Esophagus (tissue), 2 donors: Measurements from ENCODE around the gene TMEM171. TPM values are rescaled to one million over a fixed set of nuclear protein-coding genes. Genes with fewer than 3 reads are reported as not detected.

ENCODE experiments used
- H3K27ac ChIP-seq, 2 donors: one replicate each; pipeline ENCODE4 v1.5.1; 2013; ENCODE audit warnings: low read depth in 2 of 2, mild to moderate bottlenecking in 2 of 2, inconsistent platforms in 1 of 2, low read length in 1 of 2, moderate library complexity in 1 of 2
- H3K27me3 ChIP-seq, 2 donors: one replicate each; pipeline ENCODE4 v1.6.1; 2013; ENCODE audit warnings: low read length in 2 of 2, control low read depth in 1 of 2, mild to moderate bottlenecking in 1 of 2; ENCODE audit not compliant: insufficient read depth in 2 of 2, control insufficient read depth in 1 of 2
- H3K36me3 ChIP-seq, 2 donors: one replicate each; pipeline ENCODE4 v1.6.1; 2013; ENCODE audit warnings: low read length in 1 of 2; ENCODE audit not compliant: control insufficient read depth in 2 of 2, insufficient read depth in 2 of 2
- H3K4me1 ChIP-seq, 2 donors: one replicate each; pipeline ENCODE4 v1.6.1; 2013; ENCODE audit warnings: low read length in 1 of 2; ENCODE audit not compliant: control insufficient read depth in 2 of 2, insufficient read depth in 2 of 2
- H3K4me3 ChIP-seq, 2 donors: one replicate each; pipeline ENCODE4 v1.5.1; 2013; ENCODE audit warnings: low read length in 2 of 2, mild to moderate bottlenecking in 2 of 2, low read depth in 1 of 2, moderate library complexity in 1 of 2
- H3K9me3 ChIP-seq, 2 donors: one replicate each; pipeline ENCODE4 v1.6.1; 2013; ENCODE audit warnings: mild to moderate bottlenecking in 2 of 2, low read depth in 1 of 2, low read length in 1 of 2, moderate library complexity in 1 of 2; ENCODE audit not compliant: control insufficient read depth in 2 of 2, insufficient read depth in 1 of 2
- WGBS, 2 donors: extraction: QIAGEN DNeasy Blood & Tissue Kit; methylation state at CpG; one replicate each; pipeline ENCODE4 v1.1.7; 2013; 5-methylcytosine and 5-hydroxymethylcytosine counted together
- polyA plus RNA-seq, 2 donors: library from polyadenylated mRNA; stranded (reverse); fragments of 200-250 nt; gene quantifications; one replicate each; pipeline ENCODE4 v1.2.3, GENCODE V29; 2013
- donor health status: healthy with polysubstance abuse.
- donor health status: Bipolar disorder and iron deficiency.

The TMEM171 gene
- polyA plus RNA-seq, 2 donors, result 3.6 to 5.6 TPM

DNA sequence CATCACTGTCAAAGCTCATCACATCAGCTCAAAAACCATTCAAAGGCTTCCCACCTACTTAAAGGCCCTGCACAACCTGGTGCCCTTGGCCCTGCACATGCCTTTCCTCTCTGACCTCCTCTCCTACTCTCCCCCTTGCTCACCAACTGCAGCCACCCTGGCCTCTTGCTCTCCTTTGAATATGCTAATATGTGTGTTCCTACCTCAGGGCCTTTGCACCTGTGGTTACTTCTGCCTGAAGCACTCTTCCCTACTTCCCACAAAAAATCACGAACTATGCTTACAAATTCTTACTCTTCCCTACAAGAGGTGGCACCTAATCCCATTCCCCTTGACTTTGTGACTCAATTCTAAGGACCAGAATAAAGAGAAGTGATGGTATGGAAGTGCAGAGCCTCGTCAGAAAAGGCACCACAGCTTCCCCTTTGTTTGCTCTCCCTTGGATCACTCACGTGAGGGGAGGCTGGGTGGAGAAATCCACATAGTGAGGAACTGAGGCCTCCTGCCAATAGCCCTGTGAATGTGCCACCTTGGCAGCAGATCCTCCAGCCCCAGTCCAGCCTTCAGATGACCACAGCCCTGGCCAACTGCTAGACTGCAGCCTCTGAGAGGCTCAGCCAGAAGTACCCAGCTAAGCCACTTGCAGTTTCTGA lies 3.2 kb upstream of the TMEM171 start:
- Histone ChIP-seq H3K36me3 (no peaks in the 10 kb centered on the region), H3K4me1 (peaks cover 0 to 4% of the 10 kb centered on the region in 2 donors), H3K27ac (no peak overlapping the region), H3K9me3 (peaks cover 0 to 3% of the 10 kb centered on the region in 2 donors), H3K4me3 (no peak overlapping the region), H3K27me3 (no peaks in the 10 kb centered on the region)
- 73 to 79% methylated on average over 3 of the region's 3 CpGs for WGBS, 2 donors

GRCh38 chr5:73118391-73118973 lies 1.9 kb upstream of the TMEM171 start:
- WGBS, 2 donors, result 63 to 80% methylated on average over 5 of the region's 5 CpGs
- H3K36me3 ChIP-seq, result no peaks in the 10 kb centered on the region
- peak overlapping the region in 1 of 2 donors; percentile 37 for H3K27ac ChIP-seq
- no peak overlapping the region for H3K4me3 ChIP-seq
- H3K4me1 ChIP-seq, result peaks cover 0 to 4% of the 10 kb centered on the region in 2 donors
- H3K27me3 ChIP-seq, result no peaks in the 10 kb centered on the region
- H3K9me3 ChIP-seq, result peaks cover 0 to 3% of the 10 kb centered on the region in 2 donors

DNA sequence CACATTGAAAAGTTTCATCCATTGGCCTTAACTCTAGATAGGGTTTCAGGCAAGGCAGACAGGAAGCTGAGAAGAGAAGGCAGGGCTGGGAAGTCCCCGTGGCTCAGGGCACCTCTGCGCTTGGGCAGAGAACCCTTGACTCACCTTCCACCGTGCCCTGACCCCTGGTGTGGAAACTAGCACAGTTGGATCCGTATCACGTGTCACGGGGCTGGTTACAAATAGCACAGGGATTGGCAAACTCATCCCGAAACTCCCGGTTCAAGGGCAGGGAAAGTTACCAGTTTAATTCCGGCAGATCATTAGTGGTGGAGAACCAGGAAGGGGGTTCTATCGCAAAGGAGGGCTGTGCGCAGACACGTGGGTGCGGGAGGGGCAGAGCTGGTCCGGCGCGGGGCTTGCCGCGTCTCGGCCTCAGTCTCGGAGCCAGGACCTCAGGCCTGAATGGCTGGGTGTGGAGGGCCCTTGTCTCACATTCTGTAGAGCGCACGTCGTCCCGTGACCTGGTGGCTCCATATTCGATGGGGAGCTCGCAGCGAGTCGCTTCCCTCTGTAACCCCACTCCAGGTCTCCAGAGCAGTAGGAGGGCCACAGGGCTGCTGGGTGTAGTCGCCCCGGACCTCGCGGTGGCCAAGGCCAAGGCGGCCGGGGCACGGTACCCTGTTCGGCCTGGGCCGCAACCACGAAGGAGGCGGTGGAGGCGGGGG lies 771 bp upstream of the TMEM171 start:
- H3K27ac ChIP-seq, result peak overlapping the region; percentile 1 to 81
- H3K36me3 ChIP-seq, result no peaks in the 10 kb centered on the region
- peaks cover 0 to 4% of the 10 kb centered on the region in 2 donors for H3K4me1 ChIP-seq
- H3K27me3 ChIP-seq, result no peaks in the 10 kb centered on the region
- WGBS, 2 donors, result 39 to 48% methylated on average over 36 to 40 of the region's 40 CpGs
- peak overlapping the region; percentile 58 to 80 for H3K4me3 ChIP-seq
- H3K9me3 ChIP-seq, result peaks cover 0 to 3% of the 10 kb centered on the region in 2 donors

DNA sequence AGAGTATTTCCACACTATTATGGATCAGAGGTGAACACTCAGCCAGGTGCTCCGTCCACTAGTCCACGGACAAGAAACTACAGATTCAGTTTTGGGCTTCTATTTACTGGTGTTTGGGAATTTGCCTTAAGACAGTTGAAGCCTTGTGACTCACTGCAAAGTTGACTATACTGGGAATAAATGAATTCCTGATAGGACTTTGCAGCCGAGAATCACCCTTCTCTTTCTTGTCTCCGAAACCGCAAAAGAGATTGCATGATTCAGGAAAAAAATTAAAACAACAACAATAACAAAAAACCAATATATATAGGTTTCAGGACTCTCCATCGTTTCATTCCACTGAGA lies 716 bp downstream of the TMEM171 start:
- Histone ChIP-seq H3K4me1 (peaks cover 0 to 4% of the 10 kb centered on the region in 2 donors), H3K4me3 (peak overlapping the region; percentile 58 to 80), H3K9me3 (peaks cover 0 to 3% of the 10 kb centered on the region in 2 donors), H3K27ac (no peak overlapping the region), H3K27me3 (no peaks in the 10 kb centered on the region), H3K36me3 (no peaks in the 10 kb centered on the region)
- 35% methylated on average over 6 of the region's 6 CpGs for WGBS, 2 donors

- Histone ChIP-seq H3K4me1 (peaks cover 0 to 4% of the 10 kb centered on the region in 2 donors), H3K27ac (no peak overlapping the region), H3K4me3 (no peak overlapping the region), H3K9me3 (no peaks in the 10 kb centered on the region), H3K27me3 (no peaks in the 10 kb centered on the region), H3K36me3 (no peaks in the 10 kb centered on the region)
- 80 to 83% methylated on average over 19 of the region's 19 CpGs for WGBS, 2 donors
Measured at GRCh38 chr5:73122875-73123810, 2.8 kb downstream of the TMEM171 start.

- 72 to 75% methylated on average over 4 of the region's 4 CpGs for WGBS, 2 donors
Measured at GRCh38 chr5:73125289-73125688, 4.9 kb downstream of the TMEM171 start.

DNA sequence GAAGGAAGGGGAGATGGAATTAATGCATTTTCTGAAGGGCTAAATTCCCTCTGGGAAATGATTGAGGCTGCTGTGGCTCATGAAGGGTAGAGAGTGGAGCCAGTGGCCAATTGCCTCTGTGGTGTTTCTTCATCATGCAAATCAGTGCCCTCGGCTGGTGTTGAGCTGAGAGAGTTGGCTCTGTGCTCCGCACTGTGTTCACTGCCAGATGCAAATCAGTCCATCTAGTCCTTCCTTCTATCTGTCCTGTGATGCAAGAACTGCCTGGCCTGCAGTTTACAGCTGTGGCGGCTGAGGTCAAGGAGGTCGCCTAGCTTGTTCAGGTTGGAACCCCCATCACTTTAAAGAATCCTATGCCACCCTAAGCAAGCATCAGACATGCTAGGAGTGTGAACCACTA lies 6.0 kb downstream of the TMEM171 start:
- 80 to 82% methylated on average over 4 of the region's 4 CpGs for WGBS, 2 donors
- Histone ChIP-seq H3K27me3 (no peaks in the 10 kb centered on the region), H3K4me3 (no peak overlapping the region), H3K9me3 (no peaks in the 10 kb centered on the region), H3K4me1 (no peaks in the 10 kb centered on the region), H3K36me3 (peaks cover 0 to 2% of the 10 kb centered on the region in 2 donors), H3K27ac (no peak overlapping the region)

More at GRCh38 chr5:73125289-73125688, 4.9 kb downstream of the TMEM171 start:
- Histone ChIP-seq H3K27me3 (no peaks in the 10 kb centered on the region), H3K9me3 (no peaks in the 10 kb centered on the region), H3K27ac (no peak overlapping the region), H3K4me3 (no peak overlapping the region), H3K36me3 (peaks cover 0 to 2% of the 10 kb centered on the region in 2 donors), H3K4me1 (peaks cover 0 to 1% of the 10 kb centered on the region in 2 donors)

- Histone ChIP-seq H3K4me3 (no peak overlapping the region), H3K36me3 (peaks cover 0 to 2% of the 10 kb centered on the region in 2 donors), H3K27me3 (no peaks in the 10 kb centered on the region), H3K4me1 (no peaks in the 10 kb centered on the region), H3K27ac (no peak overlapping the region), H3K9me3 (no peaks in the 10 kb centered on the region)
- 76 to 82% methylated on average over 1 of the region's 1 CpG for WGBS, 2 donors
Measured at GRCh38 chr5:73126957-73127356, 6.6 kb downstream of the TMEM171 start.

DNA sequence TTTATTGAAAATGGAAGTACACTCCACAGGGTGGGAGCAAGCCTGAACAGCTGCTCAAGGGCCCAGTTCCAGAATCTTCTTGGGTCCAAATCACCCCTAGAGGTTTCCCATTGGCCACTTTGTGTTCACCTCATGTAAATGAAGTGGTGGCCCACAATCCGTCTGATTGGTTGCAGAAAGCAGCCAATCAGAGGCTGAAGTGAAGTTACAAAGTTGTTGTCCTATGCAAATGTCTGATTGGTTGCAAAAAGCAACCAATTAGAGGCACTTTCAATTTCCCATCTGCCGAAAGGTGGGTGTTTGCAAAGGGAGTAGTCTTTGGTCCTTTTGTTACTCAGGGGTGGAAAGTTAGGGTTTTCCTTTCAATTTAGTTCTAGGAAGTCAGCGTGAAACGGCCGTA lies 8.8 kb downstream of the TMEM171 start:
- H3K27me3 ChIP-seq, result no peaks in the 10 kb centered on the region
- H3K9me3 ChIP-seq, result no peaks in the 10 kb centered on the region
- 75% methylated on average over 5 of the region's 5 CpGs for WGBS, 2 donors
- H3K27ac ChIP-seq, result no peak overlapping the region
- peaks cover 0 to 2% of the 10 kb centered on the region in 2 donors for H3K36me3 ChIP-seq
- no peaks in the 10 kb centered on the region for H3K4me1 ChIP-seq
- H3K4me3 ChIP-seq, result no peak overlapping the region
